Keratinocyte (primary cell): ENCODE data around the gene MAGI1. TPM values are rescaled to one million over a fixed set of nuclear protein-coding genes. Genes with fewer than 3 reads are reported as not detected.

Experiments used
- DNase-seq: peaks from one replicate; pipeline ENCODE4 v3.0.0-alpha.2; 2011; ENCODE audit warnings: low read depth, missing footprints, low spot score
- FAIRE-seq: peaks from 2 replicates; lab custom pipeline; 2011; peaks lifted over from hg19 to GRCh38; lab: Jason Lieb, UNC
- H2AFZ ChIP-seq: 2 replicates; pipeline ENCODE4 v1.6.0; 2012; ENCODE audit warnings: low read length, control low read depth, inconsistent platforms; ENCODE audit not compliant: control insufficient read depth
- H3K27ac ChIP-seq: 2 replicates; pipeline ENCODE4 v1.5.1; 2011; ENCODE audit warnings: low read length; ENCODE audit not compliant: control insufficient read depth, insufficient read depth
- H3K27me3 ChIP-seq: 3 replicates; pipeline ENCODE4 v1.6.0; 2011; ENCODE audit warnings: low read length; ENCODE audit not compliant: control insufficient read depth, insufficient read depth; ENCODE audit errors: extremely low read depth
- H3K36me3 ChIP-seq, 2 experiments: 2 replicates in 1 of 2; 3 replicates in 1 of 2; pipeline ENCODE4 v1.5.1; 2011; ENCODE audit warnings: low read length in 2 of 2, mild to moderate bottlenecking in 1 of 2; ENCODE audit not compliant: control insufficient read depth in 2 of 2, insufficient read depth in 2 of 2; ENCODE audit errors: extremely low read depth in 1 of 2
- H3K4me1 ChIP-seq: 3 replicates; pipeline ENCODE4 v1.5.1; 2011; ENCODE audit warnings: low read length; ENCODE audit not compliant: control insufficient read depth, insufficient read depth; ENCODE audit errors: extremely low read depth
- H3K4me2 ChIP-seq: 3 replicates; pipeline ENCODE4 v1.6.0; 2011; ENCODE audit warnings: low read depth, low read length; ENCODE audit not compliant: control insufficient read depth, insufficient read depth; ENCODE audit errors: extremely low read depth
- H3K4me3 ChIP-seq, 3 experiments: fragments of 200-600 bp in 1 of 3; sonication (generic) in 1 of 3; 2 replicates in 2 of 3; 3 replicates in 1 of 3; pipeline ENCODE4 v1.5.1; 2011 to 2016; ENCODE audit warnings: low read length in 3 of 3, mild to moderate bottlenecking in 3 of 3, control low read depth in 2 of 3, inconsistent platforms in 1 of 3, low read depth in 1 of 3, mixed read lengths in 1 of 3, mixed run types in 1 of 3, moderate library complexity in 1 of 3; ENCODE audit not compliant: control insufficient read depth in 2 of 3, insufficient read depth in 2 of 3; ENCODE audit errors: extremely low read depth in 1 of 3
- H3K79me2 ChIP-seq: 2 replicates; pipeline ENCODE4 v1.6.0; 2012; ENCODE audit warnings: low read length; ENCODE audit not compliant: control insufficient read depth, insufficient read depth
- H3K9ac ChIP-seq: 3 replicates; pipeline ENCODE4 v1.6.0; 2011; ENCODE audit warnings: low read length; ENCODE audit not compliant: control insufficient read depth, insufficient read depth; ENCODE audit errors: extremely low read depth
- H3K9me1 ChIP-seq: 3 replicates; pipeline ENCODE4 v1.6.0; 2011; ENCODE audit warnings: low read length; ENCODE audit not compliant: control insufficient read depth, insufficient read depth; ENCODE audit errors: extremely low read depth
- H3K9me3 ChIP-seq: 2 replicates; pipeline ENCODE4 v1.5.1; 2012; ENCODE audit warnings: low read depth, low read length; ENCODE audit not compliant: control insufficient read depth
- H4K20me1 ChIP-seq: 3 replicates; pipeline ENCODE4 v1.6.0; 2011; ENCODE audit warnings: low read length; ENCODE audit not compliant: control insufficient read depth, insufficient read depth; ENCODE audit errors: extremely low read depth
- CTCF ChIP-seq, 3 experiments: IDR thresholded peaks in 1 of 3; conservative IDR thresholded peaks in 1 of 3; optimal IDR thresholded peaks in 1 of 3; 2 replicates in 2 of 3; 3 replicates in 1 of 3; pipeline versions ENCODE3 to v1.5.1; 2011; ENCODE audit warnings: low read length in 3 of 3, mild to moderate bottlenecking in 3 of 3, moderate library complexity in 2 of 3, control low read depth in 1 of 3, inconsistent platforms in 1 of 3; ENCODE audit not compliant: insufficient read depth in 2 of 3; ENCODE audit errors: extremely low read depth in 1 of 3
- EZH2 ChIP-seq: IDR thresholded peaks from one replicate; pipeline ENCODE4 v1.6.1; 2012; ENCODE audit warnings: inconsistent platforms, mild to moderate bottlenecking, low read length, moderate library complexity
- dilution Hi-C: fragments of 300-500 bp; cut with MboI; formaldehyde crosslinking; loops from one replicate; pipeline ENCODE4 v1.7.0; 2020; ENCODE audit warnings: low sequenced_read_pairs; ENCODE audit not compliant: extremely low pct_ligation_motif_present
- polyA plus RNA-seq, 5 experiments: library from polyadenylated mRNA; depleted of rRNA in 3 of 5; stranded (reverse) in 3 of 5; stranded (forward) in 1 of 5; unstranded in 1 of 5; fragments of >200 nt; gene quantifications; 1 replicate in 1 of 5; 2 replicates in 3 of 5; 3 replicates in 1 of 5; pipeline versions ENCODE4 v1.2.1 to v1.2.3, GENCODE V29; 2011 to 2012; ENCODE audit warnings: missing spikeins in 2 of 5, low read depth in 1 of 5, low replicate concordance in 1 of 5

Gene MAGI1
- polyA plus RNA-seq, 1 donor (not counting 4 experiments of a cell fraction or from before 2014, with no cell fraction given) = 10.9 TPM

GRCh38 chr3:65939801-65940246 lies 98.9 kb downstream of the MAGI1 start:
- DNase-seq (no peak), FAIRE-seq (no peak)
- no peak overlapping the region for H3K27ac ChIP-seq
- no peak overlapping the region for H3K4me3 ChIP-seq
- no peaks in the 10 kb centered on the region for H4K20me1 ChIP-seq
- H3K9ac ChIP-seq = no peak overlapping the region
- dilution Hi-C loops = no loop called here
- no peak overlapping the region for H2AFZ ChIP-seq
- no peaks in the 10 kb centered on the region for H3K9me1 ChIP-seq
- no peaks in the 10 kb centered on the region for H3K36me3 ChIP-seq
- H3K4me2 ChIP-seq = no peak overlapping the region
- no peaks in the 10 kb centered on the region for H3K9me3 ChIP-seq
- TF ChIP-seq EZH2 = no peak
- TF ChIP-seq CTCF (optimal IDR thresholded peaks at IDR 0.05 in 1 of 3, IDR thresholded peaks at IDR 0.05 in 1 of 3, conservative IDR thresholded peaks at IDR 0.05 in 1 of 3; ENCODE audit: extremely low read depth in 1 of 3, insufficient read depth in 2 of 3, low read length in 3 of 3) = no peak
- H3K27me3 ChIP-seq = no peaks in the 10 kb centered on the region
- peaks cover 8% of the 10 kb centered on the region for H3K4me1 ChIP-seq
- H3K79me2 ChIP-seq = no peaks in the 10 kb centered on the region

- Histone ChIP-seq H2AFZ (no peak overlapping the region), H3K9me1 (no peaks in the 10 kb centered on the region), H3K27me3 (no peaks in the 10 kb centered on the region), H3K4me1 (peaks cover 8% of the 10 kb centered on the region), H3K36me3 (no peaks in the 10 kb centered on the region), H3K27ac (no peak overlapping the region), H3K79me2 (no peaks in the 10 kb centered on the region), H3K9ac (no peak overlapping the region), H3K4me2 (no peak overlapping the region), H3K9me3 (no peaks in the 10 kb centered on the region), H4K20me1 (no peaks in the 10 kb centered on the region), H3K4me3 (no peak overlapping the region)
- DNase-seq (no peak), FAIRE-seq (no peak)
- dilution Hi-C loops = no loop called here
- no peak for TF ChIP-seq EZH2
- TF ChIP-seq CTCF (optimal IDR thresholded peaks at IDR 0.05 in 1 of 3, IDR thresholded peaks at IDR 0.05 in 1 of 3, conservative IDR thresholded peaks at IDR 0.05 in 1 of 3; ENCODE audit: extremely low read depth in 1 of 3, insufficient read depth in 2 of 3, low read length in 3 of 3) = no peak
Observed at GRCh38 chr3:65939184-65939583, 99.5 kb downstream of the MAGI1 start.
